Activated naive CD4-positive, alpha-beta T cell treated with anti-CD3 and anti-CD28 coated beads, Interleukin-2, amount 50 U/mL, for 24 hours (primary cell): ENCODE measurements around the gene IL17REL.
"Not testable (repeated sequence)": the region's sequence is repeated elsewhere in the genome, so short reads cannot be mapped to it uniquely, and the experiment has no call there.

Experiments
- H3K27ac Mint-ChIP-seq: one replicate; pipeline ENCODE4 v1.8.0; 2021; ENCODE audit warnings: mild to moderate bottlenecking, mixed read lengths
- H3K27me3 Mint-ChIP-seq: one replicate; pipeline ENCODE4 v1.8.0; 2021; ENCODE audit warnings: mixed read lengths
- H3K36me3 Mint-ChIP-seq: one replicate; pipeline ENCODE4 v1.8.0; 2021; ENCODE audit warnings: mixed read lengths
- H3K4me1 Mint-ChIP-seq: one replicate; pipeline ENCODE4 v1.8.0; 2021; ENCODE audit warnings: mixed read lengths
- H3K4me3 Mint-ChIP-seq: one replicate; pipeline ENCODE4 v1.8.0; 2021; ENCODE audit warnings: mild to moderate bottlenecking, mixed read lengths
- H3K9me3 Mint-ChIP-seq: one replicate; pipeline ENCODE4 v1.8.0; 2021; ENCODE audit warnings: mixed read lengths

Gene IL17REL

GRCh38 chr22:49993649-49994360, 18.8 kb downstream of the IL17REL start:
- H3K9me3 Mint-ChIP-seq = peaks cover 5% of the 10 kb centered on the region
- peaks cover 14% of the 10 kb centered on the region for H3K4me1 Mint-ChIP-seq
- peak overlapping the region; percentile 51 for H3K4me3 Mint-ChIP-seq
- H3K27me3 Mint-ChIP-seq = no peaks in the 10 kb centered on the region
- peaks cover 3% of the 10 kb centered on the region for H3K36me3 Mint-ChIP-seq
- H3K27ac Mint-ChIP-seq = no peak overlapping the region

GRCh38 chr22:49992921-49993648, 19.5 kb downstream of the IL17REL start:
- H3K27me3 Mint-ChIP-seq = no peaks in the 10 kb centered on the region
- no peak overlapping the region for H3K27ac Mint-ChIP-seq
- peaks cover 9% of the 10 kb centered on the region for H3K4me1 Mint-ChIP-seq
- H3K9me3 Mint-ChIP-seq = peaks cover 5% of the 10 kb centered on the region
- H3K4me3 Mint-ChIP-seq = peak overlapping the region; percentile 51
- peaks cover 5% of the 10 kb centered on the region for H3K36me3 Mint-ChIP-seq

DNA sequence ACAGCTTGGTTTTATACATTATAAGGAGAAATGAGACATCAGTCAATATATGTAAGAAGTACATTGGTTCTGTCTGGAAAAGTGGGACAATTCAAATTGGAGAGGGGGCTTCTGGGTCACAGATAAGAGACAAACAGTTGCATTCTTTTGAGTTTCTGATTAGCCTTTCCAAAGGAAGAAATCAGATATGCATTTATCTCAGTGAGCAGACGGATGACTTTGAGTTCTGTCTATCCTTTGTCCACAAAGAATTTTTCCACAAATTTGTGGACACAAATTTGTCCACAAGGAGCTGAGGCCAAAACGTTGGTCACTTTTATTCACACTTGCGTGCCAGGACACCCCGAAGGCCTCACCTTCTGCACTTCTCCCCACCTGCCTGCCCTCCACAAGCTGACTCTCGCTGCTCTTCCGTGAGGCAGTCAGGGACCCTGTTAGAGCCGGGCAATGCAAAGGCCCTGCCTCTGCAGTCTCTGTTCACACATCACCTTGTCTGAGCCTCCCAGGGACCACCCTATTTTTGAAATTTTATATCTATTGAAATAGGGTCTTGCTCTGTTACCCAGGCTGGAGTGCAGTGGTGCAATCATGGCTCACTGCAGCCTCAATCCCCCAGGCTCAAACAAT, 20.5 kb downstream of the IL17REL start:
- peaks cover 5% of the 10 kb centered on the region for H3K36me3 Mint-ChIP-seq
- no peak overlapping the region for H3K27ac Mint-ChIP-seq
- H3K27me3 Mint-ChIP-seq = no peaks in the 10 kb centered on the region
- peaks cover 9% of the 10 kb centered on the region for H3K4me1 Mint-ChIP-seq
- peaks cover 5% of the 10 kb centered on the region for H3K9me3 Mint-ChIP-seq
- H3K4me3 Mint-ChIP-seq = no peak overlapping the region

- Mint-ChIP-seq H3K9me3 (peaks cover 8% of the 10 kb centered on the region), H3K4me3 (no peak overlapping the region), H3K4me1 (peaks cover 9% of the 10 kb centered on the region), H3K27ac (no peak overlapping the region), H3K27me3 (no peaks in the 10 kb centered on the region), H3K36me3 (peaks cover 11% of the 10 kb centered on the region)
Observed at GRCh38 chr22:49991167-49991566, 21.4 kb downstream of the IL17REL start.

DNA sequence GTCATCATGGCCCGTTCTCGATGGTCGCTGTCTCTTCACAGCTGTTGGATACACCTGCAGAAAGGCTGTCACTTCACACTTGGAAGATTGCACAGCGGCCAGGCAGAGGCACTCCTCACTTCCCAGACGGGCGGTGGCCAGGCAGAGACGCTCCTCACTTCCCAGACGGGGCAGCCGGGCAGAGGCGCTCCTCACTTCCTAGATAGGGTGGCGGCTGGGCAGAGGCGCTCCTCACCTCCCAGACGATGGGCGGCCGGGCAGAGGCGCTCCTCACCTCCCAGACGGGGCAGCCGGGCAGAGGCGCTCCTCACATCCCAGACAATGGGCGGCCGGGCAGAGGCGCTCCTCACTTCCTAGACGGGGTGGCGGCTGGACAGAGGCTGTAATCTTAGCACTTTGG, 22.7 kb downstream of the IL17REL start:
- not testable (repeated sequence) for H3K27ac Mint-ChIP-seq, H3K4me3 Mint-ChIP-seq, H3K27me3 Mint-ChIP-seq
- Mint-ChIP-seq H3K9me3 (peaks cover 15% of the 10 kb centered on the region), H3K36me3 (peaks cover 15% of the 10 kb centered on the region), H3K4me1 (peaks cover 14% of the 10 kb centered on the region)

DNA sequence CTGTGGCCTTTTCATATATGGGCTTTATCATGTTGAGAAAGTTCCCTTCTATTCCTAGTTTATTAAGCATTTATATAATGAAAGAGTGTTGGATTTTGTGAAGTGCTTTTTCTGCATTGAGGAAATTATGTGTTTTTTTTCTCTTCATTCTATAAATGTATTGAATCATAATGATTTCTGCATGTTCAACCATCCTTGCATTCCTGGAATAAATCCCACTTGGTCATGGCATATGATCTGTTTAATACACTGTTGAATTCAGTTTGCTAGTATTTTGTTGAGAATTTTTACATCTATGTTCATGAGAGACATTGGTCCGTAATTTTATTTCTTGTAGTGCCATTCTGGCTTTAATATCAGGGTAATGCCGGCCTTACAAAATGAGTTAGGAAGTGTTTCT, 26.2 kb downstream of the IL17REL start:
- Mint-ChIP-seq H3K27me3 (peaks cover 3% of the 10 kb centered on the region), H3K27ac (no peak overlapping the region), H3K36me3 (peaks cover 17% of the 10 kb centered on the region), H3K4me1 (peaks cover 10% of the 10 kb centered on the region), H3K9me3 (peaks cover 15% of the 10 kb centered on the region), H3K4me3 (no peak overlapping the region)

DNA sequence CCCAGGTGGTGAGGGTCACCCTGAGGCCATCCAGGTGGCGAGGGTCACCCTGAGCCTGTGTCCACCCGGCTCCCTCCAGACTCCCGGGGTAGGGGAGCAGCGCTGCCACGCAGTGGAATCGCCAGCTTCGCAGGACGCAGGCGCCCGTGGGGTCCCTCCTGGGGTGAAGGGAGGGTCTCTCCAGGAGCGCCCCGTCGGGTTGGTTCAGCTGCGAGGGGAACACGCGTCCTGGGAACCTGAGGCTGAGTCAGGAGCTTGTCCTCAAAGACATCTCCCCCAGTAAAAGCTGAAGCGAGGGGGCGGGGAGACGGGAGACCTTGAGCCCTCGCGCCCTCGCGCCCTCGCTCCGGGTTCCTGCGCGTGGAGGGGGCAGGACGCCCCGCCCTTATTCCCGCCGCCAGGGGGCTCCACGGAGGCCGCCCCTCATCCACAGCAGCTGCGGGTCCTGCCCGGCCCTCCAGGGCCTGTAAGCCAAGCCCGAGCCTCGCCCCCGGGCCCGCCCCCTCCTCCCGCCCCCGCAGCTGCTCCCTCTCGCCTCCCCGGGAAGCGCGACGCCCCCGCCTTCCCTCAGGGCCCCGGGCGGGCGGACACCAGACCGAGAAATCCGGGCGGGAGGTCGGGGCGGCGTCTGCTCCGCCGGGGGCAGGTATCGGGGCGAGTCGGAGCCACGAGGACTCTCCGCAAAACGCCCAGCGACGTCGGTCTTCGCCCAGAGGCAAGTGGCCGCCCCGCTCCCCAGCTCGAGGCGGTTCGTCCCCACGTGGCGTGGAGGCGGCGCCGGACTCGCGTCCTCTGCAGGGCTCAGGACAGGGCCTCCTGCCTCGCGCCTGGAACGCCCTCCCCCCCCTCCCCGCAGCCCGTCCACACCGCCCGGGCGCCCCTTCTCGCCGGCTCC, 29.2 kb downstream of the IL17REL start:
- H3K4me1 Mint-ChIP-seq = peaks cover 24% of the 10 kb centered on the region
- no peak overlapping the region for H3K4me3 Mint-ChIP-seq
- no peak overlapping the region for H3K27ac Mint-ChIP-seq
- H3K9me3 Mint-ChIP-seq = peaks cover 19% of the 10 kb centered on the region
- peaks cover 26% of the 10 kb centered on the region for H3K36me3 Mint-ChIP-seq
- peaks cover 4% of the 10 kb centered on the region for H3K27me3 Mint-ChIP-seq

DNA sequence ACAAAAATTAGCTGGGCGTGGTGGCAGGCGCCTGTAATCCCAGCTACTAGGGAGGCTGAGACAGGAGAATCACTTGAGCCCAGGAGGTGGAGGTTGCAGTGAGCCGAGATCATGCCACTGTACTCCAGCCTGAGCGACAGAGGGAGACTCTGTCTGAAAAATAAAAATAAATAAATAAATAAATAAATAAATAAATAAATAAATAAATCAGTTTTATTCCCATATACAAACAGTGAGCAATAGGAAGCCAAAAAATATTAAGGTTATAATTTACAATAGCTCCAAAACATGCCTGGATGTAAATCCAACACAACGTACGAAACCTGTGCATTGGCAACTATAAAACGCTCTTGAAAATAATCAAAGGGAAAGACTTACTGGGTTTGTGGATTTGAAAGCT, 30.8 kb downstream of the IL17REL start:
- not testable (repeated sequence) for H3K27ac Mint-ChIP-seq, H3K4me3 Mint-ChIP-seq

DNA sequence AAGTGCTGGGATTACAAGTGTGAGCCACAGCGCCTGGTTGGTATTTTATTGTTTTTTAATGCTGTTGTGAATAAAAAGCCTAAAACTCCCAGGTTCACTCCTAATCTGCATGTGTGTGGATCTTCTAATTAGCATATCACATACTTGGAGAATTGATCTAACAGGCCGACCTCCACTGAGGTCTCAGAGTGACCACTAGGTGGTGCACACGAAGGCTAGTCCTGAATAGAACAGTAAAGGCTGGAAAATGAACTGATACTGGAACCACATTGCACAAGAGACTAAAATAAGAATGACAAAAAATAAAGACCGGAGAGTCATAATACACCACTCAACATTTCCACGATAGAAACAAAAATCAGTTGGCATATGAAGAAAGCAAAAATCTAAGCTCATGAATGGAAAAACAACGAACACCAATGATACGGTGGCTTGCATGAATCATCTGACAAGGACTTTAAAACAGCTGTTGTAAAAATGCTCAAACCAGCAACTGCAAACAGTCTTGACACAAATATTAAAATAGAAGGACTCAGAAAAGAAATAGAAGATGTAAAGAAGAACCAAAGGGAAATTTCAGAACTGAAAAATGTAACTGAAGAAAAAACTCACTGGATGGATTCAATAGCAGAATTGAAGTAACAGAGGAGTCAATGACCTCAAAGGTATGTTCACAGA, 32.8 kb downstream of the IL17REL start:
- Mint-ChIP-seq H3K36me3 (peaks cover 20% of the 10 kb centered on the region), H3K4me1 (peaks cover 36% of the 10 kb centered on the region), H3K27me3 (peaks cover 3% of the 10 kb centered on the region), H3K9me3 (peaks cover 9% of the 10 kb centered on the region), H3K27ac (peak overlapping the region; percentile 93), H3K4me3 (peak overlapping the region; percentile 65)

More for the DNA sequence above, 30.8 kb downstream of the IL17REL start:
- not testable (repeated sequence) for H3K27me3 Mint-ChIP-seq
- peaks cover 19% of the 10 kb centered on the region for H3K9me3 Mint-ChIP-seq
- H3K36me3 Mint-ChIP-seq = peaks cover 28% of the 10 kb centered on the region
- H3K4me1 Mint-ChIP-seq = peaks cover 28% of the 10 kb centered on the region

DNA sequence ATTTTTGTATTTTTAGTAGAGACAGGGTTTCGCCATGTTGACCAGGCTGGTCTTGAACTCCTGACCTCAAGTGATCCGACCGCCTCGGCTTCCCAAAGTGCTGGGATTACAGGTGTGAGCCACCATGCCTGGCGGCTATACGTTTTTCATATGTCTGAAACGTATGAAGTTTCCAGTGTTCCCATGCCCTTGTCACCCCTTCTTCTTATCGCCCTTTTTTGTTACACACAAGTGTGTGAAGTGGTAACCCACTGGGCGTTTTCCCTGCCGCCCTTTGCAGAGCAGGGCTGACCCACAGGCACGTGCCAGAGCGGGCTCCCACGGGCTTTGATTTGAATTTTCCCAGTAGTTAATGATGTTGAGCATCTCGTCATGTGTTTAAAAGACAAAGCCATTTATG, 35.0 kb downstream of the IL17REL start:
- peaks cover 1% of the 10 kb centered on the region for H3K27me3 Mint-ChIP-seq
- H3K4me3 Mint-ChIP-seq = no peak overlapping the region
- no peak overlapping the region for H3K27ac Mint-ChIP-seq
- H3K4me1 Mint-ChIP-seq = peaks cover 31% of the 10 kb centered on the region
- peaks cover 9% of the 10 kb centered on the region for H3K9me3 Mint-ChIP-seq
- H3K36me3 Mint-ChIP-seq = peaks cover 18% of the 10 kb centered on the region

DNA sequence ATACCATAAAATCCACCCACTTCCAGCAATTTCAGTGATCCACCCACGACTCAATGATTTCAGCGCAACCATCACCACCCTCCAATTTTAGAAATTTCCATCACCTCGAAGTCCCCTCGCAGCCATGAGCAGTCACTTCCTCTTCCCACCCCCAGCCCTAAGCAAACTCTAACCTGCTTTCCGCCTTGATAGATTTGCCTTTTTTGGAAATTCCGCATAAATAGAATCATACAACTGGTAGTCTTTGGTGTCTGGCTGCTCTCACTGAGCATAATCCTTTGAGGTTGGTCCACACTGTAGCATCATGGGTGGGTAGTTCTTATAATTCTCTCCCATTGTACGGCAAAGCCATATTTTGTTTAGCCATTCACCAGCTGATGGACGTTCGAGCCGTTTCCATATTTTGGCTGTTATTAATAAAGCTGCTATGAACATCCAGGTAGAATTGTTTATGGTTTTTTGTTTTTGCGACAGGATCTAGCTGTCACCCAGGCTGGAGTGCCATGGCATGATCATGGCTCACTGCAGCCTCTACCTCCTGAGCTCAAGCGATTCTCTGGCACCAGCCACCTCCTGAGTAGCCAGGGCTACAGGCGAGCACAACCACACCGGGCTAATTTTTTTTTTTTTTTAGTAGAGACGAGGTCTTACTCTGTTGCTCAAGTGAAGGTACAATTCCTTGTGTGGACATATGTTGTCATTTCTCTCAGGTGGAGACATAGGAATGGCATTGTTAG, 36.0 kb downstream of the IL17REL start:
- Mint-ChIP-seq H3K4me3 (peak overlapping the region; percentile 47), H3K36me3 (peaks cover 18% of the 10 kb centered on the region), H3K4me1 (peaks cover 31% of the 10 kb centered on the region), H3K9me3 (peaks cover 9% of the 10 kb centered on the region), H3K27ac (peak overlapping the region; percentile 3), H3K27me3 (peaks cover 1% of the 10 kb centered on the region)

- Mint-ChIP-seq H3K4me1 (peaks cover 31% of the 10 kb centered on the region), H3K4me3 (peak overlapping the region; percentile 47), H3K27ac (peak overlapping the region; percentile 81), H3K36me3 (peaks cover 16% of the 10 kb centered on the region), H3K27me3 (peaks cover 1% of the 10 kb centered on the region), H3K9me3 (peaks cover 9% of the 10 kb centered on the region)
Observed at GRCh38 chr22:49975543-49976389, 36.8 kb downstream of the IL17REL start.

DNA sequence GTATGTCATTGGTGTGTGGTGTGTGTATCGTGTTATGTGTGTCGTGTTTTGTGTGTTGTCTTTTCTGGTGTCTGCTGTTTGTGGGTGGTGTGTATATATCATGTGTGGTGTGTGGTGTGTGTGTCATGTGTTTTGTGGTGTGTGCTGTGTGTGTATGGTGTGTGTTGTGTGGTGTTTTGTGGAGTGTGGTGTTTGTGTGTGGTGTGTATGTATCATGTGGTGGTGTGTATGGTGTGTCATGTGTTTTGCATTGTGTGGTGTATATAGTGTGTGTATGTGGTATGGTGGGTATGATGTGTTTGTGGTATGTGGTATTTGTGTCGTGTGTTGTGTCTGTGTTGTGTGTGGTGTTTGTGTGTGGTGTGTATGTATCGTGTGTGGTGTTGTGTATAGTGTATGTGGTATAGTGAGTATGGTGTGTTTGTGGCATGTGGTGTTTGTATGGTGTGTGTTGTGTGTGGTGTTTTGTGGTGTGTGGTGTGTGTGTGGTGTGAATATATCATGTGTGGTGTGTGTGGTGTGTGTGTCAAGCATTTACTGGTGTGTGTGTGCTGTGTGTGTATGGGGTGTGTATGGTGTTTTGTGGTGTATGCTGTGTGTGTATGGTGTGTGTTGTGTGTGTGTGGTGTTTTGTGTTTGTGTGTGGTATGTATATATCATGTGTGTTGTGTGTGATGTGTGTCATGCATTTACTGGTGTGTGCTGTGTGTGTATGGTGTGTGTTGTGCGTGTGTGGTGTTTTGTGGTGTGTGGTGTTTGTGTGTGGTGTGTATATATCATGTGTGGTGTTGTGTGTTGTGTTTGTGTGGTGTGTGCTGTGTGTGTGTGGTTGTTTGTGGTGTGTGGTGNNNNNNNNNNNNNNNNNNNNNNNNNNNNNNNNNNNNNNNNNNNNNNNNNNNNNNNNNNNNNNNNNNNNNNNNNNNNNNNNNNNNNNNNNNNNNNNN, 39.3 kb downstream of the IL17REL start:
- H3K27ac Mint-ChIP-seq = no peak overlapping the region
- peaks cover 23% of the 10 kb centered on the region for H3K4me1 Mint-ChIP-seq
- peaks cover 3% of the 10 kb centered on the region for H3K36me3 Mint-ChIP-seq
- H3K27me3 Mint-ChIP-seq = no peaks in the 10 kb centered on the region
- no peaks in the 10 kb centered on the region for H3K9me3 Mint-ChIP-seq
- H3K4me3 Mint-ChIP-seq = no peak overlapping the region
